Kidney tubule cell (primary cell): Measurements from ENCODE around the gene C2orf81.

Experiments used
- DNase-seq: peaks from one replicate; pipeline ENCODE4 v3.0.0-alpha.2; 2018; ENCODE audit warnings: low spot score

C2orf81 gene

DNA sequence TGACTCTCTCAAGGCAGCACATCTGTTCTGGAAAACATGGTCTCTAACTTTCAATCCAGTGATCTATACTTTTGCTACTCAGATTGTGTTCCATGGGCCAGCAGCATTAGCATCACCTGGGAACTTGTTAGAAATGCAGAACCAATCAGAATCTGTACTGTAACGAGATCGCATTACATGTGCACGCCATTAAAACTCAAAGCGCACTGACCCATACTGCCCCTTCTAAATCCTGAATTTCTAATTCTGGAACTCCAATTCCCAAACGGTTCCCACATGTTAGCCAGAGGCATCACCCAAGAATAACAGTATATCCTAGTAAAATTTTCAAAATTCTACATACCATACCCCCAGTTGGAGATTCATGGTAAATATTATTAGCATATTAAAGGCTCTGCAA, 30.8 kb downstream of the C2orf81 start:
- no peak for DNase-seq

DNA sequence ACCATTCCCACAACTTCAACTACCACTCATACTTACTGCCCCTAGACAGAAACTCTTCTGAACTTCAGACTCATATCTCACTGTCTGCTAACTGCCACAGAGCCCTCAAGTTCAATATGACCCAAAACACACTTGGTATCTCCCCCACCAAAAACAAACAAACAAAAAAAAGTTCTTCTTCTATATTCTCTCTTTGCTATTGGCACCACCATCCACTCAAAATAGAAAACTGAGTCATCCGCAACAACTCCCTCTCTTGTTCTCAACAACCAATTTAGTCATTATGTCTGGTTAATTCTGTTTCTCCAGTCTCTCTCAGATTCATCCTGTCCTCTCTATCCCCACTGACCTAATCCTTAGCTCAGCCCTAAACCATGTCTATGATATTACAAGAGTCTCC, 34.1 kb downstream of the C2orf81 start:
- DNase-seq = no peak

DNA sequence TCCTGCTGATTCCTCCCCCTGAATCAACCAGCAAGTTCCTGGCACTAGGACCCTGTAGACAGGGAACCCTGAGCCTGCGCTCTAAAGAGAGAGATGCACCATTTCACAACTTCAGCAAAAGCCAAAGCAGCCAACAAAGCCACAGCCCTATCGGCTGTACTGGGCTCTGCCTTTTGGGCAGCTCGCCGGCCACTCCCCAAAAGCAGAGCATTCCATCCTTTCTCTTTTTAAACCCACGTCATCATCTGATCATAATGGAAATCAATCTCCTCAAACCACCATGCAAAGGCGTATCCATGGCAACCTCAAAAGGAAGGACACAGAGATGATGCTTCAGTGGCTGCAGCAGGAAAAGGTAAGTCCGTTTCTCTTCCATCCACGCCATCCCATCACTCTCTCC, 36.0 kb downstream of the C2orf81 start:
- no peak for DNase-seq

DNA sequence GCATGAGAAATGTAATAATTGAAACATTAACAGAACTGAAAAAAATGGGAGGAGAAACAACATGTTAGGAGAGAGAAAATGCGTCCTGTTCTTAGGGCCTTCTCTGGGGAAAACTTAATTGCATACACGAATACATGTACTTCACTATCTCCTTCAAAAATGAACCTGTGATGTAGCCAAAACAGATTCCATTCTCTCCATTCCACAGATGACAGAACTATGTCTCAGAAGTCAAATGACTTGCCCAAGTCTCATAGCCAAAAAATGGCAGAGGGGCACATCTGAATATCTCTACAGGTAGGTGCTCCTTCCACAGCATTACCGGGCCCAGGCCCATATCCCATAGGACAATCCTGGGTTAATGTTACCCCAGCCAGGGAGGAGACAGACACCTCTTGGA, 37.4 kb downstream of the C2orf81 start:
- peak; percentile 25 for DNase-seq

DNA sequence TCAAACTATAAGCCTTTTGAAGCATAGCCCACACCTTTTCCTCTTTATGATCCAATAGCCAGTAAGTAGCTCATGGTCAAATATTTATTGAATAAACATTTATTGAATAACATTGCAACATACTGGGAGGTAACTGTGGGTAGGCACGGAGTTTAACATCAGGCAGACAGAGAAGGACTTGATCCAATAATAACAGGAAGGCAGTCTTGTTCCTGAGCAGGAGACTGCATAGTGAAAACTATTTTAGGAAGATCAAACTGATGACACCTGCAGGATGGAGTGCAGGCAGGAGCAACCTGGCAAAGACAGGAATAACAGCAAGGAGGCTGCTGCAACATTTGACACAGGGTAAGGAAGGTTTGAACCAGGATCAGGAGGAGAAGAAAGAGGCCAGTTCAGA, 38.2 kb downstream of the C2orf81 start:
- DNase-seq = no peak

DNA sequence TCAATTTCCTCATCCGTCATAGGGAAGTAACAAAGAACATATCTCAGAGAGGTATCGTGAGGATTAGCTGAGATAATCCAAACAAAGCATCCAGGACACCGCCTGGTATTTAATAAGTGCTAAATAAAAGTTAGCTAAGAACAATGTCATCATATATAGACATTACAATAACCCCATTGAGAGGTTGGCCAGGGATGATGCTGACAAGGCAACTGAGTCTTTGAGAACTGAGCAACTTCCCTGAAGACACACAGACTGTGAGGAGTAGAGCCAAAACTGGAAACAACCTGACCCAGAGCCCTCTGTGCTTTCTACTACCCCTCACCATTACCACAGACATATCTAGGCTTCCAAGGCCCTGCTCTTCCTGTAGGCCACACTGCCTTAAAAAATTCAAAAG, 39.7 kb downstream of the C2orf81 start:
- DNase-seq = no peak

DNA sequence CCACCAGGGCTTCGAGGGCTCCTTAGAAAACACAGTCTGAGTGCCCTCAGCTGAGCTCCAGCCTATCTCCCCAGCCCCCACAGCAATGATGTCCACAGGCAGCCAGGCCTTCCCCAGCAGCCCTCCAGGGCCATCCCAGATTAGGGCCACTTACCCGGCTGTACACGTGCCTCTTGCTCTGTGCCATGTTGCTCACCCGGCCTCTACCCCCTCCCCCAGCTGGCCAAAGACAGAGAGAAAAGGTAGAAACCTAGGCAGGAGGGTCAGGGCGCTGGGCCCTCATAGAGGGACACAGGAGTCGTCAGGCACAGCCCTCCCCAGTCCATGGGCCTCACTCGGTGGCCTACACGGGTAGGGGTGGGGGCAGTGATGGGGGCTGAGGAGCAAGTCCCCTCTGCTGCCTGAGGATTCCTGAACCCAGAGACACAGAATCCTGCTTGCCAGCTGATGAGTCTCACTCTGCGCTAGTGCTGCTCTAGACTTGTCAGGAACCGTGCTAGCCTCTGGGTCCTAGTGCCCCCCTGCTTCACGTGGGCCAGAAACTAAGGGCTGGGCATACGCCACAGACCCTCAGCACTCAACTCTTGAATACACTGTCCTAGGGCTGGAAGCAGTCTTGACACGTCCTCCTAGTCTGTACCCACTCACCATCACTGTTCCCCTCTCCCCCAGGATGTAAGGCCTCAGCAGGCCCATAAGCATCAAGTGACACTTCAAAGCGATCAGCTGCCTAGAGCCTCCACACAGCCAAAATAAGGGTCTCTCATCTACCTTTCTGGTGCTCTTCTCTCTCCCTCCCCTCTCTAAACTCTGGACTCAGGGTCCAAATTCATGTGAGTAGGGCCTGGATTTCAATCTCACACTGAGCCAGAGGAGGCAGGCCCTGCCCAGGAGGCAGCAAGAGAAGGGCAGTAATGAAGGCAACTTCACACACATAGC, 41.3 kb downstream of the C2orf81 start, which contains the start of gene DCTN1:
DCTN1 (minus strand) TSS at position 461 of the 939 bp plus-strand sequence; CDS start at position 187, 274 bp downstream.
- DNase-seq = peak; percentile 59

DNA sequence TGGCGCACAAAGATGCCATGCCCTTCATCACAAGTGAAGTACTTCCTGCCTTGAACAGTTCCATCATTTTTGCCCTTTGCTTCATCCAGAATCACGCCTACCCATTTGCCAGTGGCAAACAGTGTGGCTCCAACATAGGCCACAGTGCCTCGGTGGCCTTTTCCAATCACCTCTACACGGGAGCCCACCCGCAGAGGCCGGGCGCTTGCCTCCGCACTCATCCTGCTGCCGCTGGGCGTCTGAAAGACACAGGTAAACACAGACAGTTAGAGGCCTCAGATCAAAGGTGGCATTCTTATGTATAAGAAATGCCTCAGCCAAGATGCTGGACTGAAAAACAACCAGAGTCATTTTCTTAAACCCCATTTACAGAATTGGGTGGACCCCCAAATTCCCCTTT, 43.4 kb downstream of the C2orf81 start:
- no peak for DNase-seq

DNA sequence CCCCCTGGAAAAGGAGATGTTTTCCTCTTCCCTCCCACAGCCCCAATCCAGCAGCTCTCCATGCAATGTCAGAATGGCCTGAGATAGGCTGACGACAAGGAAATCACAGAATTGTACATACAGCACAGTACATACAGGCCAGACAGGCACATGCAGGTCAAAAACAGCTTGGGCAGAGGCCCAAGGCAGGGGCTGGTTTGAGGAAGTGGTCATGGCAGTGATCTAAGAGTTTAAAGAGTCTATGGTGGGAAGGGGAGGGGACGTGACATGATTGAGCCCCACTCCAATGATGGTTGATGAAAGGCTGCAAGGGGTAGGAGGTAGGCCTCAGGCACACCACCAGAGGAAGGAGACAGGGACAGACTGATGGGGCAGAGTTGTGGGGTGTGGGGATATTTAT, 45.6 kb downstream of the C2orf81 start:
- DNase-seq = no peak

DNA sequence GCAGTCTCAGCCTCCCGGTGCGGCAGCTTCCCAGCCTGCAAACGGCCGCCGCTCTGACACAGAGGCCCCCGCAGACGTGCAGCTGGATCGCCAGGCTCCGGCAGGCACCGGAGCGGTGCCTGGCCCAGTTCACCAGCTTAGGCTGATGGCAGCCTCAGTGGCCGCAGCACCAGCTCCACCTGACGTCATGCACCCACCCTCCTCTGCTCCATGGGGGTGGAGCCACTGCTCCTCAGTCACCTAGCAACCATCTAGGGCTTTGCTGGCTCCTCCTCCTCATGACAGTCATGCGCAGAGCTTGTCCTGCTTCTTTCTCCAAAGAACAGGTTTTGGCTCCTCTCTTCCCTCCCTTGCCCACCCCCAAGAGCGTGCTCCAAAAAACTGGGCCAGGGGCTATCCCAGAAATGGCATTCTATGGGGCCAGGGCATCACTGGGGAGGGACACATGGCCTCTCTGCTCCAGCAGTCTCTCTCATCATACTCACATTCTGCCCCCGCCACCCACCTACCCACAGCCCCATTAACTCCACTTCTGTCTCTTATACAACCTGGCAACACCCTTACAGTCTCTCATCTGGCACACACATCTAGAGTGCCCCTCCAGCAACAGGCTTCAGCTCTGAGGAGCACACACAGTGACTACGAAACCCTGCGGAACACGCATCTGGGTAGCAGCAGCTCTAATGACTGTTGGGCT, 46.8 kb downstream of the C2orf81 start:
- DNase-seq = peak; percentile 73

DNA sequence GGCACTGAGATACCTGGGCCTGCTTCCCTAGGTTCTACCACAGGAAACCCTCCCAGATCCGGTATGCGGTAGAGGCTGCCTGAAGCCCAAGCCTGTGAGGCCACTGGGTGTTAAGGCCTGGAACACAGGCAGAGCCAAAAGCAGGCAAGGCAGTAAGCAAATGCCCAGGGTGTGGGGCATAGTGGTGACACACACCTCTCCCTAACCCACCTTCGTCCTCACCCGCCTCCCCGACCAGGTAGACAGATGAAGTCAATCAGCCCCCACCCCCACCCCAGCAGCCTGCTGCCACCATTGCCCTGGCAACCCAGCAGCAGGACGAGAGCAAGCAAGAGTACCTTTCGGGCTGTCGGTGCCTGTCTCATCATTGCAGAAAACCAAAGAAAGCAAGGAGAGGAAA, 47.4 kb downstream of the C2orf81 start:
- no peak for DNase-seq

DNA sequence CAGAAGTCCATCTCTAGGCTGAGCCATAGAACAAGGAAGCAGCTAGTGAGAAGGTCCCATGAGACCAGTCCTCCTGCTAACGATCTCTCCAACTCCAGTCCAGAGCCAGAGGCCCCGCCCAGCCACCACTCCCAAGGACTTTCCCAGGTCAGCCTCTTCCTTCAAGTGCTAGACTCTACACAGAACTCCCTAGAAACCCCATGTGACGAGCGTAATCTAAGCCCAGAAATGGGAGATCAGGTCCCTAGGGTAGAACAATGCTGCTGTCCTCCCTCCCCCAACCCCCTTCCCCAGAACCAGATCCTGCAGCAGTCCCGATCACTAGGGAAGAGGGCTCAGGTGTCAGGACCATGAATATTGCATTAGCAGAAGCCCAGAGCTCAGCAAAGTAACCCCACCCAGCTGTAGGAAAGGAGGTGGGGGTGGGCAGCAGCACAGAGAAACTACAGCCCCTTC, 48.2 kb downstream of the C2orf81 start:
- DNase-seq = no peak

DNA sequence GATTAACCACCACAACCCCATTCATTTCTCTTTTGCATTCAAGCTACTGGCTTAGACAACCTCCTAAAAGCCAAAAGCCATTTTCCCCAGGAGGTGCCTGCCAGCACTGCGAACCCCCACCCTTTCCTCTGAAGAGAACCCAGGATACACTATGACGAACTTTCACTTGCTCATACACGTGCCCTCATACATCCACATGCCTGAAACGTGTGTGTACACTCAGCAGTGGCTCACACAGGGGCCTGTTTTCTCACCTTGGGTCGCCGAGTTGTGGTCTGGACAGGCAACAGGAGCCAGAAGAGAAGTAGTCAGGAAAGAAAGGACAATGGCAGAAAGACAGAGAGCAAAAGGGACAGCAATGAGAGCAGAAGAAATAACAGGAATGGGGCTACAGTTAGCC, 48.7 kb downstream of the C2orf81 start:
- DNase-seq = no peak

DNA sequence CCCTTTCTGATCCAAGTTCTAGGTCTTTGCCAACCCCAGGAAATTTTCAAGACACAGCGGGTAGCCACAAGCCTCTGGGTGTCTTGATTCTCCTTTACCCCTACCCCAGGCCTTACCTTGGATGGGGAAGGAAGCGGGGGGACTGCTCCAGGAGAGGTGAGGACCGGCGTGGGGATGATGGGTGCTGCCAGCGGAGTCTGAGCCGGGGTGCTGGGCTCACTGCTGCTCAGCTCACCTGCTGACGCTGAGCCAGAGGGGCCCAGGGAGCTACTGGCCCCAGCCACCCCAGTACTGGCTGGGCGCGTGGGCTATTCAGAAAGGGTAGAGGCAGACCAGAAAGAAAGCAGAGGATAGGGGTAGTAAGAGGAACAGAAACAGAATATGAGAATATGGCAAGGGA, 50.0 kb downstream of the C2orf81 start:
- no peak for DNase-seq

DNA sequence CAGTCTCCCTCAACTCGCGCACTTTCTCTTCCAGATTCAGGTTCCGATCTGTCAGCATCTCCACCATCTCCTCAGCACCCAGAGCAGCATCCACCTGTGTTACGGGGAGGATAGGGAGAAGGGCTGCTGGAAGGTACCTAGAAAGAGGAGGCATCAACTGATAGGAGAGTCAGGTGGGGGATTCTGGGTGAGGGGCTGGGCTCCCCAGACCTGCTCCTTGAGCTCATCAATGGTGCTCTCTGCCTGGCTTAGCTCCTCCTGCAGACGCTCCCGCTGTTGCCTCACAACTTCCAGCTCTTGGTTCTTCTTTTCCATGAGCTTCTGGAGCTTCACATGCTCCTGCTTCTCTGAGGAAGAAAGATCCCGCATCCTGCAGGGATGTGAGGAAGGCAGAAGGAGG, 51.4 kb downstream of the C2orf81 start:
- DNase-seq = no peak

DNA sequence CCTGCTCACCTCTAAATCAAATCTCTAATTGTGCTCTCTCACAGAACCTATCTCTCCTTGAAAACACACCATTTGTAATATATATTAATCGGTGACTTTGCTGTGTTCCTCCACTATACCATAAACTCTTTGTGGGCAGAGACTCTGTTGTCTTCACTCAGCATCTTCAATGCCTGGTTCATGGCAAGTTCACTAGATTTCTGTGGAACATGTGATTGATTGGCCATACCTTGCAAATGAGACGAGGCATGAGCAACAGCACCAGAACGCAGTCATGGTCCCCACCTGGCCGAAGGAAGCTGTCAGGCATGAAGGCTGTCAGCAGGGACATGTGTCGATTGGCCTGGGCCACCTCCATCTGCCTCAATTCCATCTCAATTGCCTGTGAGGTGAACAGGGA, 52.9 kb downstream of the C2orf81 start:
- DNase-seq = no peak

DNA sequence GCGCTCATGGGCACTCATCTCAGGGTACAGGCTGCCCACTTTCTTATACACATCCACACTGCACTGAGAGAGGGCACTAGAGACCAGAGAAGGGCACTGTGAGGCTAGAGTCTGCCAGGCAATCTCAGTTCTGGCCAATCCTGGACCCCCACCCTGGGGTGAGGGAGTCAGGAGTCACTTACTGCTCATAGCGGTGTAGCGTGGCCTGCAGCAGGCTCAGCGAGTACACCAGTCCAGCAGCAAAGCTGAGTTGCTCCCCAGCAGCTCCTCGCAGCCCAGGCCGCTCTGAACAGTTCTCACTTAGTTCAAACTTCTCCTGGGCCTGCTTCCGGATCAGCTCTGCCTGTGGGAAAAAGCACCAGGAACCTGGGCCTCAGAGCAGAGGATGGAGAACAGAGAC, 53.6 kb downstream of the C2orf81 start:
- no peak for DNase-seq

DNA sequence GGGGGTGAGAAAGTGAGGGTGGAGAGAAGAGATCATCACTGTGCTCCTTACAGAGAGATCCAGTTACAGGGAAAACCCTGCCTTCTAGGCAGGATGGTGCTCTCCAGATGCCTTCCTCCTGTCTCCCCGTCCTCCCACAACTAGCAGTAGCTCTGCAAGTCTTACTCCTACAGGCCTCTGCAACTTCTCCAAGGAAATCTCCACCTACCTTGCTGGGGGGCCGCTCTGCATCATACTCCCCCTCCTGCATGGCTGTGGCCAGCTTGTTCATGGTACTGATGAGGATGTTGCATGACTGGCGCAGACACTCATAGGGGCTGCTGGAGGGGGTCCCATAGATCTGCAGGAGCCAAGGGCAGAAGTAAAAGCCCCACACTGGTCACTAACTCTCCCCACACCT, 55.4 kb downstream of the C2orf81 start:
- no peak for DNase-seq

DNA sequence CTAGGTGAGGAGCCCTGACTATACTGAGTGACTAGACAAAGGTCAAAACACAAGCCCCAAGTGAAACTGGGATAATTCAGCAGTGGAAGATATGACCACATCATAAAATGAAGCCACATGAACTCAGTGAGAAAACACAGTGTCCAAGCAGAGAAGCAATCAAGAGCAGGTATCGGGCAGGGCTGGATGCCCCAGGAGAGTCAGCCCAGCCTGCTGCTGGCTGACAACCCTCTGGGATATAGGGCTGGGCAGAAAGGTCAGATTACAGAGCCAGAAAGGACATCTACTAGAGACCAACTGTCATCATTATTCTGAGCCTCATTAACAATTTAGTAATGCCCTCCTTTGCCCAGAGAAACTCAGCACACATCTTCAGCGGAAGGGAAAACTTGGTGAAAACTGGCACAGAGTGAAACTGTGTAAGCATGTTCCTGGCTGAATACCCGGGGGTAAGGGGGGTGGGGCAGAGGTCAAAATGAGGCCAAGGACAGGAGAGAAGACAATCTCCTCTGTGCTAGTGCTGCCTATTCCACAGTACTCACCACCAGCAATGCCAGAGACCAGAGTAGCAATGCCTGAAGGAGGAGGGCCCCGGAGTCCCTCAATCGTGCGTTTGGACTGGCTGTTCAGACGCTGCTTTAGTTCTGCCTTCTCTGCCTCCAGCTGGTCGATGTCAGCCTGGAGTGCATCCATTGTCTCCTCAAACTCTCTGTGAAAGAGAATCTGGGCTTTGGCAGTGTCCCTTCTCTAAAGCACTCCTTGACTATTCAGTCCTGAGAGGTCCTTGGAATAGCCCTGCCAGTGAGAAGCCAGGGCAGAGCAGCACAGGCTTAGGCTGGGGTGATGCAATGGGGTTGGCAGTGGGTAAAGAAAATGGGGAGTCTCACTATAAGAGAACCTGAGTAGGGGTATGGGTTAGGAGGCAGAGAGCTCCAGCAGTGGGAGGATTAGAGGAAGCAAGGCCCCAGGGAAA, 56.6 kb downstream of the C2orf81 start:
- no peak for DNase-seq
